Activated CD4-positive, alpha-beta T cell treated with anti-CD3 and anti-CD28 coated beads, Interleukin-2, amount 50 U/mL, for 48 hours (primary cell): Measurements from ENCODE around the gene CDK5RAP3.
A peak's percentile ranks its signal among the peaks of the same experiment; 100 is the strongest.
"Not testable (repeated sequence)": the region's sequence is repeated elsewhere in the genome, so short reads cannot be mapped to it uniquely, and the experiment has no call there.

Experiments used
- DNase-seq, 2 experiments: peaks; one replicate each; pipeline ENCODE4 v3.0.0-alpha.2; 2020

The CDK5RAP3 gene, protein sequence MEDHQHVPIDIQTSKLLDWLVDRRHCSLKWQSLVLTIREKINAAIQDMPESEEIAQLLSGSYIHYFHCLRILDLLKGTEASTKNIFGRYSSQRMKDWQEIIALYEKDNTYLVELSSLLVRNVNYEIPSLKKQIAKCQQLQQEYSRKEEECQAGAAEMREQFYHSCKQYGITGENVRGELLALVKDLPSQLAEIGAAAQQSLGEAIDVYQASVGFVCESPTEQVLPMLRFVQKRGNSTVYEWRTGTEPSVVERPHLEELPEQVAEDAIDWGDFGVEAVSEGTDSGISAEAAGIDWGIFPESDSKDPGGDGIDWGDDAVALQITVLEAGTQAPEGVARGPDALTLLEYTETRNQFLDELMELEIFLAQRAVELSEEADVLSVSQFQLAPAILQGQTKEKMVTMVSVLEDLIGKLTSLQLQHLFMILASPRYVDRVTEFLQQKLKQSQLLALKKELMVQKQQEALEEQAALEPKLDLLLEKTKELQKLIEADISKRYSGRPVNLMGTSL

DNA sequence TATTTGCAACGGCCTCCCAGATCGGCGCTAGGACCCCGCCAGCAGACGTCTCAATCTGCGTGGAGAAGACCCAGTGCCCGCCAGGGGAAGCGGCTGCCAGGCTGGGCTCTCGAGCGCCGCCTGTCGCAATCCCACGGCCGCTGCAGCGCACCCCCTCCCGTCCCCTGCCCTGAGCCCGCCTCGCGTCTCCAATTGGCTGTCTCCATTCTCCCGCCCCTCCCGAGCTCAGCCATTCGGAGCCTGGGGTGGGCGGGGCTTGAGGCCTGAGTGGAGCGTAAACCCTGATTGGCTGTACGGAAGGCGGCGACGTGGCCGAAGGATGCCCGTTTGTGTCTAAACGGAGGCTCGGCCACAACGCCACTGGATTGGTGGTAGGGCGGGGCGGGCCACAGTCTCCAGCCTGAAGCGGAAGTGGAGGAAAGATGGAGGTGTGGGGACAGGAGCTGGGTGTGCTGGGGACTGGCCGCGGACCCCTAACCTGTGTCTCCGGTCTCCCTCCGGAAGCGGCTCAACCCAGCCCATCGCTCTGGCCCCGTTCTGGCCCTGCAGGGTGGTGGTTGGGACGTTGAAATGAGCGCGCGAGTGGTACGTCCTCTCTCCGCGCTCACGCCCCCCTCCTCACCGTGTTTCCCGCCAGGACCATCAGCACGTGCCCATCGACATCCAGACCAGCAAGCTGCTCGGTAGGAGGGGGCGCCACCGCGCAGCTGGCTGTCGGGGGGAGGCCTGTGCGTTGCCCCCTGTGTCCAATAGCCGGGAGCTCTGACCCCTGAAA is at the start of gene CDK5RAP3:
Gene CDK5RAP3 (plus strand): TSS at position 389 of the 775 bp plus-strand sequence. CDS start 34 bp downstream, at position 423.
- peak; percentile 100 for DNase-seq

GRCh38 chr17:47924785-47925677 is 45.9 kb upstream of the CDK5RAP3 start:
- DNase-seq: no peak

GRCh38 chr17:47925678-47925988 is 45.3 kb upstream of the CDK5RAP3 start:
- no peak for DNase-seq

DNA sequence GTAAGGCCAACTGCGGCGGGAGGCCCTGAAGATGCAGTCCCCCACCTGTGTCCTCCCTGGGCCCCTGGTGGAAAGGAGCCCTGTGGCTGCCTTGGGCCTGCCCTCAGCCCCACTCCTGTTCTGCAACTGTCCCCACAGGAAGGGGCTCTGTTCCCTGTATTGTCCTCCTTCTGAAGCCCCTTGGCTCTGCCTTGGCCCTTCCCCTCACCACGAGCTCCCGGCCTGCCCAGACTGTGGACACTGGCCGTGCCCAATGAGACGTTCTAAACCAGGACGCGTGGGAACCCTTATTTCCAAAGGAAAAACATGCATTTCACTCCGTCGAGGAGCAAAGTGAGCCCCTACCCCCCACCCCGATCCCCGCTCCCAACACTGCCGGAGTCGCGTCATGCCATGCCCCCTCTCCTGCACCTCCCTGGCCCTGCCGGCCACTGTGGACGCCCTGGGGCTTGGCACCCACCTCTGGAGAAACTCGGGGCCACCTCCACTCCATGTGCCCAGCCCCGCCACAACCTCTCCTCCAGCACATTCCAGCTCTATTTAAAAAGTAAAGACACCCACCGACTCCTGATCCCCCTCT is 43.0 kb upstream of the CDK5RAP3 start:
- no peak for DNase-seq

DNA sequence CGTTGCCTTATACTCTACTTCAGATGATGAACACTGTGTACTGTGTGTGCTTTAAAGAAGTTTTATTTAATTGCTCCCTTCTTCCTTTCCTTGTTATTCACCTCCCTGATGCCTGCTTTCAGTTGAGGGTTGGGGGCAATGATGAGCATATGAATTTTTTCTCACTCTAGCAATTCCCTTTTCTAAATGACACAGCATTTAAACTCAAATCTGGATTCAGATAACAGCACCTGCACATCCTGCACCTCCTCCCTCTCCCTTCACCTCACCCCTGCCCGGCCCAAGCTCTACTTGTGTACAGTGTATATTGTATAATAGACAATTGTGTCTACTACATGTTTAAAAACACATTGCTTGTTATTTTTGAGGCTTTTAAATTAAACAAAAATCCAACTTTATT is 42.5 kb upstream of the CDK5RAP3 start:
- no peak for DNase-seq

GRCh38 chr17:47929218-47930000 is 41.5 kb upstream of the CDK5RAP3 start:
- DNase-seq: no peak

- no peak for DNase-seq
These were observed 39.1 kb upstream of the CDK5RAP3 start for GRCh38 chr17:47931848-47932247.

GRCh38 chr17:47934856-47935255 is 36.1 kb upstream of the CDK5RAP3 start:
- DNase-seq: no peak

- DNase-seq: not testable (repeated sequence)
These were observed 35.4 kb upstream of the CDK5RAP3 start for GRCh38 chr17:47935468-47935867.

DNA sequence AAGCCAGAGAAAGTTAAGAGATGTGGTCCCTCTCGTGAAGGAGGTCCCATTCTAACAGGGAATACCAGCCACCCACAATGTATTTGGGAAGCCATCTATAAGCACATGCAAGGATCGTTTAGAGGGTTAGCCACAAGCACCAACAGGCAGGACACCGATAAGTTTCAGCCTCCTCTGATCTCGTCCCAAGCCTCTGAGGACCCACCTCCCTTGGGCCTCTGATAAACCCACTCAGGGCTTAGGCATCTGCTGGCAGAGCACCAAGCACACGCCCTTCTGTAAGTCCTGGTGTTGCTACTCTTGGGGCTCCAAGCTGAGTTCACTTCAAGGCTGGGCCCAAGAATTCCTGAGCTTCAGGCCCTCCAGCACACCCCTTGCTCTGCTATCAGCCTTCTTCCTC is 35.0 kb upstream of the CDK5RAP3 start:
- no peak for DNase-seq

- DNase-seq: peak in 1 of 2 experiments; percentile 19
These were observed 33.0 kb upstream of the CDK5RAP3 start for GRCh38 chr17:47937941-47938340.

DNA sequence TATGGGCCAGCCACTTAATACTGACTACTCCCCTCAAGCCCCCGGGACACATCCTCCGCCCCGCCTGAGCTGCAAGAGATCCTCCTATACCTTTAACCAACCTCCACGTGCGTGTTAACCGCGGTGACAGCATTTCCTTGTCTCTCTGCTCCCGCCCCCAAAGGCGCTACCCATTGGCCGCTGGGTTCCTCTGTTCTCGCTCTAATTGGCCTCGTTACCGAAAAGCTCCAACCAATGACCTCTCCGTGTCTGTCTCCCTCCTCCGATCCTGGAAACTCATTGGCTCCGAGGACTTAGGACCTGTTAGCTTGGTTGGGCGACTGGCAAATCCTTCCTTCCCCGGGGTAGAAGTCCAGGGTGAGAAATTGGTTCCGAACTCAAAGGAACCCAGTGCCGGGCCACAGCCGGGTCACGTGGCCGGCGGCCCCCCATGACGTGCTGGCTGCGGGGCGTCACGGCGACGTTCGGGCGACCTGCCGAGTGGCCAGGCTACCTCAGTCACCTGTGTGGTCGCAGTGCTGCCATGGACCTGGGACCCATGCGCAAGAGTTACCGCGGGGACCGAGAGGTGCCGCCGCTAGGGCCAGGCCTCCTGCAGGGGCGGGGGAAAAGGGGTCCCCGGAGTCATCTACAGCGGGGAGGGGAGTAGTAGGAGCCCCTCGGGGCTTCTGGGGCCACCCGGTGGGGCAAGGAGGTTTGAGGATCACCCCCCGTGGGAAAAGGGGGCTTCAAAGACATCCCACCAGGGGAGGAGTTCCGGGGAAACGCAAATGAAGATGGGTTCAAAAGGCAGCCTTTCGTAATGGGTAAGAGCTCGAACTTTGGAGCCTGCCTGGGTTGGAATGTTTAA is 29.4 kb upstream of the CDK5RAP3 start, which contains the start of gene PNPO:
Gene PNPO (plus strand): TSS at position 326 of the 850 bp plus-strand sequence. CDS start 105 bp downstream, at position 431.
- DNase-seq: peak; percentile 93 to 96

DNA sequence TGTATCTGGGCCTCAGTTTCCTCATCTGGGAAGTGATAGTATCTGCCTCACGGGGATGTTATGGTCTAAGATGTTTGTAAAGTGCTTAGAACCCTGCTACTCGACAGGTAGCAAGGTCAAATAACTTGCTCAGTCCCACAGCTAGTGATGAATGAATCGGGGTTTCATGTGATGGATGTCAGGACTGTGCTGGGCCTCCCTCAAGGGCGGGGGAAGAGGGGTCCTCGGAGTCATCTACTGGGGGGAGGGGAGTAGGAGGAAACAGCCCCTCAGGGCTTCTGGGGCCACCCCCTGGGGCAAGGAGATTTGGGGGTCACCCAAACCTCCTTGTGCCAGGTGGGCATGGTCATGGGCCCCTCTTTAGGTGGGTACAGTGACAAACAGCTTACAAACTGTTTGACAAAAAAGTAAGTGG is 28.8 kb upstream of the CDK5RAP3 start:
- no peak for DNase-seq

- DNase-seq: no peak
These were observed 28.3 kb upstream of the CDK5RAP3 start for GRCh38 chr17:47942568-47942967.

GRCh38 chr17:47945080-47945479 is 25.8 kb upstream of the CDK5RAP3 start:
- no peak for DNase-seq

- no peak for DNase-seq
These were observed 25.1 kb upstream of the CDK5RAP3 start for GRCh38 chr17:47945529-47946508.

- DNase-seq: no peak
These were observed 24.4 kb upstream of the CDK5RAP3 start for GRCh38 chr17:47946516-47946915.

- peak; percentile 85 to 88 for DNase-seq
These were observed 23.9 kb upstream of the CDK5RAP3 start for GRCh38 chr17:47946929-47947397.

DNA sequence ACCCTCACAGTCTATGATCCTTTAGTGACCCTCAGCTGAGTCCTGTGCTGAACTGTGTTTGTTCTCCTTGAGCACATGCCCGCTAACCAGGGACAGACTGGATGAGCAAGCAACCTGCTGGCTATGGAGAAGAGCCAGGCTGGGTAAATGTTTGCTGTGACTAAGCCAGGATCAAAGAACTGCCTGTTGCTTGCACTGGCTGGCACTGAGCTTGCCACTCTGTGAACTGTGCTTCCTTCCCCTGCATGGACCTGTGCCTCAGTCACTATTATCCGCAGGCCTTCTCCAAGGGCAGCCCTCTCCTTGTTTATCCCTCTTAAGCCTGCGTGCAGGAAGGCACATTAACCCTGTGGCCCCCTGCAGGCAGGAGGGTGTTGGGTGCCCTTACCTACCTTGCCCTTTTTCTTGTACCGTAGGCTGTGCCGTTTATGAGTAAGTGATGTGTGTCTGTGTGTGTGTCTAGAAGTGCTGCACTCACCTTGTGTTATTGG is 22.2 kb upstream of the CDK5RAP3 start:
- no peak for DNase-seq
